IMR-90 (cell line): Measurements from ENCODE around the gene SH3BP5. TPM values are rescaled to one million over a fixed set of nuclear protein-coding genes. Genes with fewer than 3 reads are reported as not detected.

Experiments
- ATAC-seq: fragments of 200-7000 bp; cut with Tn5 transposase; 2 replicates; pipeline ENCODE4 v1.9.1; 2020; ENCODE audit warnings: low read depth, mild to moderate bottlenecking, moderate library complexity
- BruUV-seq: library from RNA; stranded (reverse); fragments of 400-500 nt; replicated peaks from 2 replicates; lab custom pipeline; 2021; lab: Mats Ljungman, UMichigan
- CTCF ChIA-PET: fragments of 300-600 bp; formaldehyde crosslinking; extraction: SDS; loops from one replicate; lab custom pipeline; 2021; ENCODE audit warnings: antibody characterized with exemption; lab: Yijun Ruan, JAX
- POLR2A ChIA-PET: fragments of 300-600 bp; sonication (Branson Sonifier 250); formaldehyde crosslinking; loops from one replicate; lab custom pipeline; 2022; ENCODE audit warnings: antibody characterized with exemption; ENCODE audit not compliant: unreplicated experiment; lab: Charles Lee
- DNase-seq: peaks from one replicate; pipeline ENCODE4 v3.0.0; 2013
- H2AFZ ChIP-seq: replicated peaks from 2 replicates; pipeline ENCODE3; 2013; ENCODE audit warnings: low read length, mild to moderate bottlenecking; ENCODE audit not compliant: poor library complexity
- H2AK5ac ChIP-seq: 2 replicates; pipeline ENCODE4 v1.6.1; 2013; ENCODE audit warnings: low read depth, low read length, inconsistent platforms
- H2AK9ac ChIP-seq: replicated peaks from 2 replicates; pipeline ENCODE3; 2013; ENCODE audit warnings: mild to moderate bottlenecking, low read depth, low read length, moderate library complexity; ENCODE audit not compliant: poor library complexity
- H2BK120ac ChIP-seq: 2 replicates; pipeline ENCODE4 v1.6.1; 2013; ENCODE audit warnings: low read depth, low read length, inconsistent platforms
- H2BK15ac ChIP-seq: 3 replicates; pipeline ENCODE4 v1.6.1; 2013; ENCODE audit warnings: low read depth, low read length, inconsistent platforms
- H2BK20ac ChIP-seq: 2 replicates; pipeline ENCODE4 v1.6.1; 2013; ENCODE audit warnings: low read depth, mild to moderate bottlenecking, inconsistent platforms, low read length, moderate library complexity
- H2BK5ac ChIP-seq: 2 replicates; pipeline ENCODE4 v1.6.1; 2013; ENCODE audit warnings: mild to moderate bottlenecking, low read depth, low read length, inconsistent platforms; ENCODE audit not compliant: poor library complexity, severe bottlenecking
- H3K14ac ChIP-seq: replicated peaks from 2 replicates; pipeline ENCODE4 v1.6.1; 2013; ENCODE audit warnings: low read depth, low read length, inconsistent platforms
- H3K18ac ChIP-seq: 2 replicates; pipeline ENCODE4 v1.6.1; 2013; ENCODE audit warnings: low read depth, low read length, control low read depth
- H3K23ac ChIP-seq: 2 replicates; pipeline ENCODE4 v1.6.1; 2013; ENCODE audit warnings: low read depth, low read length, inconsistent platforms
- H3K27ac ChIP-seq: 2 replicates; pipeline ENCODE4 v1.5.1; 2013; ENCODE audit warnings: mild to moderate bottlenecking, control low read depth, low read length; ENCODE audit not compliant: insufficient read depth
- H3K27me3 ChIP-seq: 2 replicates; pipeline ENCODE4 v1.6.1; 2013; ENCODE audit warnings: low read length; ENCODE audit not compliant: control insufficient read depth, insufficient read depth
- H3K36me3 ChIP-seq: 2 replicates; pipeline ENCODE4 v1.6.1; 2013; ENCODE audit warnings: low read length, mixed read lengths; ENCODE audit not compliant: control insufficient read depth, insufficient read depth
- H3K4ac ChIP-seq: 2 replicates; pipeline ENCODE4 v1.6.1; 2013; ENCODE audit warnings: low read depth, low read length, inconsistent platforms
- H3K4me1 ChIP-seq: 2 replicates; pipeline ENCODE4 v1.6.1; 2013; ENCODE audit warnings: low read length, mixed read lengths; ENCODE audit not compliant: control insufficient read depth, insufficient read depth
- H3K4me2 ChIP-seq: 2 replicates; pipeline ENCODE4 v1.6.1; 2013; ENCODE audit warnings: low read depth, mild to moderate bottlenecking, control low read depth, low read length, moderate library complexity
- H3K4me3 ChIP-seq: 2 replicates; pipeline ENCODE4 v1.5.1; 2013; ENCODE audit warnings: low read depth, mild to moderate bottlenecking, control low read depth, low read length, moderate library complexity; ENCODE audit not compliant: insufficient read depth
- H3K56ac ChIP-seq: 2 replicates; pipeline ENCODE4 v1.6.1; 2013; ENCODE audit warnings: low read length, inconsistent platforms; ENCODE audit not compliant: insufficient read depth; ENCODE audit errors: extremely low read depth
- H3K79me1 ChIP-seq, 2 experiments: 2 replicates each; pipeline ENCODE4 v1.6.1; 2013; ENCODE audit warnings: low read length in 2 of 2, inconsistent platforms in 1 of 2, low read depth in 1 of 2
- H3K9ac ChIP-seq: 2 replicates; pipeline ENCODE4 v1.6.1; 2013; ENCODE audit warnings: low read depth, low read length, control low read depth
- H3K9me1 ChIP-seq: 2 replicates; pipeline ENCODE4 v1.6.1; 2013; ENCODE audit warnings: low read length, inconsistent platforms; ENCODE audit not compliant: insufficient read depth
- H3K9me3 ChIP-seq: 2 replicates; pipeline ENCODE4 v1.6.1; 2013; ENCODE audit warnings: low read length; ENCODE audit not compliant: control insufficient read depth, insufficient read depth
- H4K20me1 ChIP-seq: 2 replicates; pipeline ENCODE4 v1.6.1; 2013; ENCODE audit warnings: low read length, inconsistent platforms; ENCODE audit not compliant: insufficient read depth
- H4K5ac ChIP-seq: 2 replicates; pipeline ENCODE4 v1.6.1; 2013; ENCODE audit warnings: mild to moderate bottlenecking, low read depth, low read length, control low read depth
- H4K8ac ChIP-seq, 2 experiments: 2 replicates each; pipeline ENCODE4 v1.6.1; 2013; ENCODE audit warnings: low read depth in 2 of 2, low read length in 2 of 2, control low read depth in 1 of 2, inconsistent platforms in 1 of 2
- H4K91ac ChIP-seq: 2 replicates; pipeline ENCODE4 v1.6.1; 2013; ENCODE audit warnings: low read depth, low read length, inconsistent platforms; ENCODE audit not compliant: insufficient read depth
- CHD1 ChIP-seq: IDR thresholded peaks from 2 replicates; pipeline ENCODE4 v1.6.1; 2012; ENCODE audit warnings: low read depth, low read length, improper control_type of control experiment
- MAZ ChIP-seq: IDR thresholded peaks from 2 replicates; pipeline ENCODE4 v1.6.1; 2012; ENCODE audit warnings: low read depth, mild to moderate bottlenecking, low read length, improper control_type of control experiment, moderate library complexity, borderline replicate concordance
- MXI1 ChIP-seq: IDR thresholded peaks from 2 replicates; pipeline ENCODE4 v1.6.1; 2012; ENCODE audit warnings: low read depth, mild to moderate bottlenecking, low read length, moderate library complexity, borderline replicate concordance
- NFE2L2 ChIP-seq: fragments of 150-350 bp; IDR thresholded peaks from 2 replicates; pipeline ENCODE4 v1.6.1; 2016; ENCODE audit warnings: low read depth, mild to moderate bottlenecking, low read length
- POLR2A ChIP-seq: IDR thresholded peaks from 2 replicates; pipeline ENCODE4 v1.6.1; 2012; ENCODE audit warnings: mild to moderate bottlenecking, low read depth, low read length
- SMC3 ChIP-seq: fragments of 150-350 bp; IDR thresholded peaks from 2 replicates; pipeline ENCODE4 v1.6.1; 2016; ENCODE audit warnings: low read depth, mild to moderate bottlenecking, antibody characterized with exemption, low read length, moderate library complexity
- WGBS, 2 experiments: methylation state at CpG; one replicate each; pipeline versions ENCODE4 v1.1.5 to v1.1.7; 2013; ENCODE audit warnings: missing lambda C conversion rate in 2 of 2; ENCODE audit not compliant: insufficient read length in 1 of 2; ENCODE audit errors: extremely low coverage in 2 of 2; 5-methylcytosine and 5-hydroxymethylcytosine counted together
- dilution Hi-C: fragments of 300-500 bp; cut with HindIII; formaldehyde crosslinking; loops from one replicate; pipeline ENCODE4 v1.14.3; 2018; ENCODE audit warnings: low sequenced_read_pairs; ENCODE audit not compliant: unreplicated experiment
- in situ Hi-C: fragments of 300-500 bp; cut with MboI; formaldehyde crosslinking; loops from 3 replicates; pipeline ENCODE4 v1.14.3; 2019; ENCODE audit warnings: low sequenced_read_pairs, inconsistent platforms, mixed read lengths
- intact Hi-C: fragments of 100-400 bp; cut with micrococcal nuclease; formaldehyde crosslinking; loops from 2 replicates; pipeline ENCODE4 v1.10.0; 2022
- polyA plus RNA-seq, 3 experiments: library from polyadenylated mRNA; depleted of rRNA; stranded (reverse); fragments of >200 nt; gene quantifications; 2 replicates each; pipeline ENCODE4 v1.2.3, GENCODE V29; 2012; ENCODE audit warnings: low replicate concordance in 1 of 3
- total RNA-seq: library from RNA; depleted of rRNA; stranded (reverse); fragments of >200 nt; gene quantifications from 2 replicates; pipeline ENCODE4 v1.2.3, GENCODE V29; 2012
- TF ChIP-seq, protein P1 (sequence below): fragments of 150-350 bp; IDR thresholded peaks from 2 replicates; pipeline ENCODE4 v1.6.1; 2016; ENCODE audit warnings: low read depth, mild to moderate bottlenecking, low read length, moderate library complexity, borderline replicate concordance

SH3BP5 gene
- total and polyA plus RNA-seq, 2 of the 4 experiments (the other 2 are of a cell fraction): 14.0 to 23.5 TPM

- Histone ChIP-seq H3K23ac (no peak overlapping the region), H3K9ac (no peak overlapping the region), H4K5ac (no peak overlapping the region), H3K9me1 (peaks cover 3% of the 10 kb centered on the region; the same call in 1 of the 2 replicates), H3K56ac (no peak overlapping the region), H3K4ac (no peak overlapping the region), H3K36me3 (no peaks in the 10 kb centered on the region), H2BK120ac (no peak overlapping the region), H2BK5ac (no peak overlapping the region), H2AFZ (no peak overlapping the region), H3K4me3 (no peak overlapping the region), H4K20me1 (no peaks in the 10 kb centered on the region), H3K9me3 (no peaks in the 10 kb centered on the region), H3K27me3 (no peaks in the 10 kb centered on the region), H2AK5ac (no peak overlapping the region), H3K27ac (no peak overlapping the region), H3K14ac (no peak overlapping the region), H4K8ac (no peak overlapping the region), H3K4me2 (no peak overlapping the region), H2BK20ac (no peak overlapping the region), H4K91ac (no peak overlapping the region), H3K4me1 (peaks cover 8% of the 10 kb centered on the region), H3K18ac (no peak overlapping the region), H2AK9ac (no peak overlapping the region), H2BK15ac (no peak overlapping the region), H3K79me1 (no peaks in the 10 kb centered on the region; a peak in 2 of 4 replicates)
- in situ Hi-C loops (no loop called here), dilution Hi-C loops (no loop called here), intact Hi-C loops (no loop called here)
- ATAC-seq: no peak
- DNase-seq: no peak
- TF ChIP-seq CHD1 (no peak), MAZ (no peak), NFE2L2 (no peak), MXI1 (no peak), SMC3 (no peak), POLR2A (no peak)
- TF ChIP-seq, protein P1, sequence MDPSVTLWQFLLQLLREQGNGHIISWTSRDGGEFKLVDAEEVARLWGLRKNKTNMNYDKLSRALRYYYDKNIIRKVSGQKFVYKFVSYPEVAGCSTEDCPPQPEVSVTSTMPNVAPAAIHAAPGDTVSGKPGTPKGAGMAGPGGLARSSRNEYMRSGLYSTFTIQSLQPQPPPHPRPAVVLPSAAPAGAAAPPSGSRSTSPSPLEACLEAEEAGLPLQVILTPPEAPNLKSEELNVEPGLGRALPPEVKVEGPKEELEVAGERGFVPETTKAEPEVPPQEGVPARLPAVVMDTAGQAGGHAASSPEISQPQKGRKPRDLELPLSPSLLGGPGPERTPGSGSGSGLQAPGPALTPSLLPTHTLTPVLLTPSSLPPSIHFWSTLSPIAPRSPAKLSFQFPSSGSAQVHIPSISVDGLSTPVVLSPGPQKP: no peak
- CTCF ChIA-PET: no interaction called here
- no TSS peak for BruUV-seq
- no CpG with 5 or more reads among the region's 1 CpG for WGBS, 2 experiments
- POLR2A ChIA-PET: no interaction called here
Measured at GRCh38 chr3:15314276-15314675, 18.1 kb downstream of the SH3BP5 start.
